Measurements from ENCODE around the gene ZNF385D.

Gene ZNF385D

DNA sequence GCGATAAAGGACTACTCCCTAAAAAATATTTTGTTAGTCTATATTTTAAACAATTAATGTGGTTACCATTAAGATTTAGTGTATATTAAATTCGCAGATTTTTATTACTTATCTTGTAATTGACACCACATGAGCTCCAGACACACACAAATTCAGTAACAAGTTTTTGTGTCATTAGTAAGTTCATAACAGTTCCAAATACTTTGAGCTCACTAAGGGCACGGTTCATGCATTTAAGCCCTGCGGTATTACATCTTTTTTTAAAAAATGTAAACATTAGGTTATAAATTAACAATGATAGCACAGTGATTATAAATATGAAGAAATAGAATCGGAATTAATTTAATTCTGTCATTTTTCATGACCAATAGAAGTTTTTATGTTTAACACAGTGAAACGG, 317.3 kb downstream of the ZNF385D start:
- DNase-seq (no peak), ATAC-seq (ENCODE audit: insufficient read depth, low read depth) (no peak)
- Histone ChIP-seq H3K4me3 (ENCODE audit: low read depth in 1 of 2, low read length in 2 of 2) (no peak overlapping the region), H3K4me1 (ENCODE audit: insufficient read depth, low read length) (no peaks in the 10 kb centered on the region), H4K20me1 (ENCODE audit: insufficient read depth, low read length) (no peaks in the 10 kb centered on the region), H3K9me3 (ENCODE audit: insufficient read depth, low read length, severe bottlenecking) (no peaks in the 10 kb centered on the region), H3K4me2 (ENCODE audit: insufficient read depth, low read length) (no peak overlapping the region), H3K27ac (ENCODE audit: low read length) (no peak overlapping the region), H3K79me2 (ENCODE audit: insufficient read depth, low read length) (no peaks in the 10 kb centered on the region), H2AFZ (ENCODE audit: low read depth, low read length) (no peak overlapping the region), H3K27me3 (ENCODE audit: insufficient read depth, low read length, poor library complexity) (no peaks in the 10 kb centered on the region), H3K9ac (ENCODE audit: low read depth, low read length) (no peak overlapping the region), H3K36me3 (ENCODE audit: insufficient read depth, low read length) (no peaks in the 10 kb centered on the region)
- TF ChIP-seq, protein P1, sequence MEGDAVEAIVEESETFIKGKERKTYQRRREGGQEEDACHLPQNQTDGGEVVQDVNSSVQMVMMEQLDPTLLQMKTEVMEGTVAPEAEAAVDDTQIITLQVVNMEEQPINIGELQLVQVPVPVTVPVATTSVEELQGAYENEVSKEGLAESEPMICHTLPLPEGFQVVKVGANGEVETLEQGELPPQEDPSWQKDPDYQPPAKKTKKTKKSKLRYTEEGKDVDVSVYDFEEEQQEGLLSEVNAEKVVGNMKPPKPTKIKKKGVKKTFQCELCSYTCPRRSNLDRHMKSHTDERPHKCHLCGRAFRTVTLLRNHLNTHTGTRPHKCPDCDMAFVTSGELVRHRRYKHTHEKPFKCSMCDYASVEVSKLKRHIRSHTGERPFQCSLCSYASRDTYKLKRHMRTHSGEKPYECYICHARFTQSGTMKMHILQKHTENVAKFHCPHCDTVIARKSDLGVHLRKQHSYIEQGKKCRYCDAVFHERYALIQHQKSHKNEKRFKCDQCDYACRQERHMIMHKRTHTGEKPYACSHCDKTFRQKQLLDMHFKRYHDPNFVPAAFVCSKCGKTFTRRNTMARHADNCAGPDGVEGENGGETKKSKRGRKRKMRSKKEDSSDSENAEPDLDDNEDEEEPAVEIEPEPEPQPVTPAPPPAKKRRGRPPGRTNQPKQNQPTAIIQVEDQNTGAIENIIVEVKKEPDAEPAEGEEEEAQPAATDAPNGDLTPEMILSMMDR (IDR thresholded peaks at IDR 0.05; ENCODE audit: borderline replicate concordance, extremely low read depth, low read length, poor library complexity, severe bottlenecking): no peak
- no peak for TF ChIP-seq EZH2 (IDR thresholded peaks at IDR 0.05; ENCODE audit: borderline replicate concordance, low read depth, low read length, severe bottlenecking)

DNA sequence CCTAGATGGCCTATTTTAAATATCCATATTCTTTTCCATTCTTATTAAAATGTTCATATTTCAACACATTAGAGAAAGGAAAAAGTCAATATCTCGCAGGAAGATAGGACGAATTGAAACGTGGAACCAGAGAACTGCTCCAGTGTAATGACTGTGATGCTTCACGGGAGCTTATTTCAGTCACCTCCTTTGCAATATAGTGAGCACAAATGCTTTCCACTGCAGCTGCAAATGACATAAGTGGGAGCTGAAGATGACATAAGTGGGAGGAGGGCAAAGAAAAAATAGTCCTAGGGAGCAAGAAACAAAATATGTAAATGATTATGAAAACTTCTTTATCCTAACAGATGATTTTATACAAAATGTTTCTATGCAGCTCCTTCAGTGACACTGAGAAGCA, 324.1 kb downstream of the ZNF385D start:
- H3K36me3 ChIP-seq (ENCODE audit: insufficient read depth, low read length): no peaks in the 10 kb centered on the region
- H3K27me3 ChIP-seq (ENCODE audit: insufficient read depth, low read length, poor library complexity): no peaks in the 10 kb centered on the region
- H4K20me1 ChIP-seq (ENCODE audit: insufficient read depth, low read length): no peaks in the 10 kb centered on the region
- TF ChIP-seq, protein P1 (IDR thresholded peaks at IDR 0.05; ENCODE audit: borderline replicate concordance, extremely low read depth, low read length, poor library complexity, severe bottlenecking): no peak
- no peak for TF ChIP-seq EZH2 (IDR thresholded peaks at IDR 0.05; ENCODE audit: borderline replicate concordance, low read depth, low read length, severe bottlenecking)
- peaks cover 2% of the 10 kb centered on the region for H3K9me3 ChIP-seq (ENCODE audit: insufficient read depth, low read length, severe bottlenecking)
- H3K4me1 ChIP-seq (ENCODE audit: insufficient read depth, low read length): no peaks in the 10 kb centered on the region
- no peak overlapping the region for H3K4me2 ChIP-seq (ENCODE audit: insufficient read depth, low read length)
- DNase-seq: no peak
- ATAC-seq (ENCODE audit: insufficient read depth, low read depth): no peak
- H3K4me3 ChIP-seq (ENCODE audit: low read depth in 1 of 2, low read length in 2 of 2): no peak overlapping the region
- H3K79me2 ChIP-seq (ENCODE audit: insufficient read depth, low read length): no peaks in the 10 kb centered on the region
- H2AFZ ChIP-seq (ENCODE audit: low read depth, low read length): no peak overlapping the region
- no peak overlapping the region for H3K27ac ChIP-seq (ENCODE audit: low read length)
- H3K9ac ChIP-seq (ENCODE audit: low read depth, low read length): no peak overlapping the region

DNA sequence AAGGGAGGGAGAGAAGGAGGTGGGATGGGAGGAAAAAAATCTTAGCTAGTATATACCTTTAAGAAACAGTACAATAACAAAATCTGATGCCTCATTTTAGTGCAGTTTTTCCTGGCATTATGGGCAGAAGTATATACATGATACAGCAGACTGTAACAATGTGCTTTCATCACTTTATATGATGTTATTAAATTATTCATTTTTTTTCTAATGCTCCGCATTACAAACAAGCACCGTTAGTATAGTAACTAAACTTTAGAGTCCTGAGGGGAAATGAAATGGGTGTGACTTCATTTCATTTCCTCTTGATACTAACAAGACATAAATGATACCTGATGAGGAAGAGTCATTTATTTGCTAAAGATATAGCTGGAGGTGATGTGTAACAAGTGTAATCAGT, 325.3 kb downstream of the ZNF385D start:
- no peaks in the 10 kb centered on the region for H3K36me3 ChIP-seq (ENCODE audit: insufficient read depth, low read length)
- H3K4me3 ChIP-seq (ENCODE audit: low read depth in 1 of 2, low read length in 2 of 2): no peak overlapping the region
- H3K27ac ChIP-seq (ENCODE audit: low read length): no peak overlapping the region
- H3K27me3 ChIP-seq (ENCODE audit: insufficient read depth, low read length, poor library complexity): no peaks in the 10 kb centered on the region
- no peaks in the 10 kb centered on the region for H4K20me1 ChIP-seq (ENCODE audit: insufficient read depth, low read length)
- TF ChIP-seq, protein P1 (IDR thresholded peaks at IDR 0.05; ENCODE audit: borderline replicate concordance, extremely low read depth, low read length, poor library complexity, severe bottlenecking): no peak
- no peak for TF ChIP-seq EZH2 (IDR thresholded peaks at IDR 0.05; ENCODE audit: borderline replicate concordance, low read depth, low read length, severe bottlenecking)
- H3K9ac ChIP-seq (ENCODE audit: low read depth, low read length): no peak overlapping the region
- H3K4me2 ChIP-seq (ENCODE audit: insufficient read depth, low read length): no peak overlapping the region
- H3K4me1 ChIP-seq (ENCODE audit: insufficient read depth, low read length): no peaks in the 10 kb centered on the region
- H2AFZ ChIP-seq (ENCODE audit: low read depth, low read length): no peak overlapping the region
- no peak for ATAC-seq (ENCODE audit: insufficient read depth, low read depth)
- no peaks in the 10 kb centered on the region for H3K79me2 ChIP-seq (ENCODE audit: insufficient read depth, low read length)
- DNase-seq: no peak
- peaks cover 2% of the 10 kb centered on the region for H3K9me3 ChIP-seq (ENCODE audit: insufficient read depth, low read length, severe bottlenecking)

DNA sequence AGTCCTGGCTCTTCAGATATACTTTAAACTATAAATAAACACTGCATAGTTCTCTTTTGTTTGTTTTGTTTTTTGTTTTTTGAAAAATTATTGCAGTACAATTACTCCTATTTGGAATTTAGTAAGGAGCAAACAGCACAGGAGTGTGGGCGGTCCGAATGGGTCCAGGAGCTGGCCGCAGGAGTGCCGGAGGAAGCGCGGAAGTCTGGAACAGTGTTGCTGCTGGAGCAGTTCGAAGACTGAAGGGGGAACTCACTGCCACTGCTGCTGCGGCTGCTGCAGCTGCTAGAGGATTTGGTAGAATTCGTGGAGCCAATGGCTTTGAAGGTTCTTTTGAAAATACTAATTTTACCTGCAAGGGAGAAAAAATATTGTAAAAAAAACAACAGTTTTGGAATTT, 329.9 kb downstream of the ZNF385D start:
- ATAC-seq (ENCODE audit: insufficient read depth, low read depth): no peak
- DNase-seq: no peak
- H3K4me1 ChIP-seq (ENCODE audit: insufficient read depth, low read length): no peaks in the 10 kb centered on the region
- no peak overlapping the region for H3K4me2 ChIP-seq (ENCODE audit: insufficient read depth, low read length)
- H3K9ac ChIP-seq (ENCODE audit: low read depth, low read length): no peak overlapping the region
- H3K27me3 ChIP-seq (ENCODE audit: insufficient read depth, low read length, poor library complexity): no peaks in the 10 kb centered on the region
- H3K79me2 ChIP-seq (ENCODE audit: insufficient read depth, low read length): no peaks in the 10 kb centered on the region
- no peak overlapping the region for H2AFZ ChIP-seq (ENCODE audit: low read depth, low read length)
- no peaks in the 10 kb centered on the region for H3K36me3 ChIP-seq (ENCODE audit: insufficient read depth, low read length)
- no peaks in the 10 kb centered on the region for H3K9me3 ChIP-seq (ENCODE audit: insufficient read depth, low read length, severe bottlenecking)
- no peak overlapping the region for H3K27ac ChIP-seq (ENCODE audit: low read length)
- TF ChIP-seq EZH2 (IDR thresholded peaks at IDR 0.05; ENCODE audit: borderline replicate concordance, low read depth, low read length, severe bottlenecking): no peak
- TF ChIP-seq, protein P1 (IDR thresholded peaks at IDR 0.05; ENCODE audit: borderline replicate concordance, extremely low read depth, low read length, poor library complexity, severe bottlenecking): no peak
- H3K4me3 ChIP-seq (ENCODE audit: low read depth in 1 of 2, low read length in 2 of 2): no peak overlapping the region
- H4K20me1 ChIP-seq (ENCODE audit: insufficient read depth, low read length): no peaks in the 10 kb centered on the region
